Measurements from ENCODE around the gene SEMA5A. TPM values are rescaled to one million over a fixed set of nuclear protein-coding genes. Genes with fewer than 3 reads are reported as not detected.

The SEMA5A gene
- total RNA-seq, 4 donors from 2014 or later: 2.4 to 129 (median 10.0) TPM

DNA sequence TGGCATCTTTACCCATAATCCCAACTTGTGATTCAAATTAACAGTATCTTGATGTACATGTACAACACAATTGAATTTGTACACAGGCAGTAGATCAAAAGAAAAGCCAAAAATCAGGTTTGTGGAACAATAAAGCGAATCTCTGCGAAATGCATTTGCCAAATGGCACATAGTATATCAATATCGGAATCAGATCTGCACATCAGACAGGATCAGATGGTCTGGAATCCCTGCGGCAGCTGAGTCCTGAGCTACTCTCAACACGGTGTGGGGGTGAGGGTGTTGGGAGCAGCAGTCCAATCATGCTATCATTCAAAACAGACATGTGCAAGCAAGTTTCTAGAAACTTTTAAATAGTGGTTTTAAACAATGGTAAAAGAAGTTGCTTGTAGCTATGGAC, 358.3 kb downstream of the SEMA5A start:
- intact Hi-C loops (cut with DNase I; ENCODE audit: low total_unique reads): no loop called here
- Histone ChIP-seq H3K27me3 (no peaks in the 10 kb centered on the region), H3K36me3 (no peaks in the 10 kb centered on the region), H3K4me1 (no peaks in the 10 kb centered on the region), H3K27ac (no peak overlapping the region), H3K4me3 (no peak overlapping the region), H3K9me3 (no peaks in the 10 kb centered on the region)
- TF ChIP-seq POLR2A (IDR thresholded peaks at IDR 0.05): no peak
- DNase-seq: no peak

DNA sequence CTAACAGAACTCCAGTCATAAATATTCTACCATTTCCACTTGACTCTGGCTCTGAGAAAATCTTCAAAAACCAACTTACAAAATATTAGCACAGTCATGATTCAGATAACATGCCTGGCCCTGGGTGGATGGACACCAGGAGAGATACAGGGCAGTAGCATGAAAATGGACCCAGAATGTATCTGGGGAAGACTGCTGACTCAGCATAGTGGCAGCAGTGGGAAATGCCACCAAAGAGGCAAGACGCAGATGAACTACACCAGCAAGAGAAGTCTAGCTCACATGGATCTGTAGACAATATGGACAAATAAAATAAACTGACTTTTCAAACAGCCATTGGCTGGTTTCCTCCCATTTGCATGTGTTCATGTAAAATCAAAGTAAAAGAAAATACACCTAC, 359.8 kb downstream of the SEMA5A start:
- intact Hi-C loops (cut with DNase I; ENCODE audit: low total_unique reads): no loop called here
- no peaks in the 10 kb centered on the region for H3K4me1 ChIP-seq
- H3K27ac ChIP-seq: no peak overlapping the region
- H3K36me3 ChIP-seq: no peaks in the 10 kb centered on the region
- H3K27me3 ChIP-seq: no peaks in the 10 kb centered on the region
- H3K4me3 ChIP-seq: no peak overlapping the region
- DNase-seq: no peak
- H3K9me3 ChIP-seq: no peaks in the 10 kb centered on the region
- no peak for TF ChIP-seq POLR2A (IDR thresholded peaks at IDR 0.05)
- TF ChIP-seq, protein P1, sequence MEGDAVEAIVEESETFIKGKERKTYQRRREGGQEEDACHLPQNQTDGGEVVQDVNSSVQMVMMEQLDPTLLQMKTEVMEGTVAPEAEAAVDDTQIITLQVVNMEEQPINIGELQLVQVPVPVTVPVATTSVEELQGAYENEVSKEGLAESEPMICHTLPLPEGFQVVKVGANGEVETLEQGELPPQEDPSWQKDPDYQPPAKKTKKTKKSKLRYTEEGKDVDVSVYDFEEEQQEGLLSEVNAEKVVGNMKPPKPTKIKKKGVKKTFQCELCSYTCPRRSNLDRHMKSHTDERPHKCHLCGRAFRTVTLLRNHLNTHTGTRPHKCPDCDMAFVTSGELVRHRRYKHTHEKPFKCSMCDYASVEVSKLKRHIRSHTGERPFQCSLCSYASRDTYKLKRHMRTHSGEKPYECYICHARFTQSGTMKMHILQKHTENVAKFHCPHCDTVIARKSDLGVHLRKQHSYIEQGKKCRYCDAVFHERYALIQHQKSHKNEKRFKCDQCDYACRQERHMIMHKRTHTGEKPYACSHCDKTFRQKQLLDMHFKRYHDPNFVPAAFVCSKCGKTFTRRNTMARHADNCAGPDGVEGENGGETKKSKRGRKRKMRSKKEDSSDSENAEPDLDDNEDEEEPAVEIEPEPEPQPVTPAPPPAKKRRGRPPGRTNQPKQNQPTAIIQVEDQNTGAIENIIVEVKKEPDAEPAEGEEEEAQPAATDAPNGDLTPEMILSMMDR (IDR thresholded peaks at IDR 0.05): no peak

DNA sequence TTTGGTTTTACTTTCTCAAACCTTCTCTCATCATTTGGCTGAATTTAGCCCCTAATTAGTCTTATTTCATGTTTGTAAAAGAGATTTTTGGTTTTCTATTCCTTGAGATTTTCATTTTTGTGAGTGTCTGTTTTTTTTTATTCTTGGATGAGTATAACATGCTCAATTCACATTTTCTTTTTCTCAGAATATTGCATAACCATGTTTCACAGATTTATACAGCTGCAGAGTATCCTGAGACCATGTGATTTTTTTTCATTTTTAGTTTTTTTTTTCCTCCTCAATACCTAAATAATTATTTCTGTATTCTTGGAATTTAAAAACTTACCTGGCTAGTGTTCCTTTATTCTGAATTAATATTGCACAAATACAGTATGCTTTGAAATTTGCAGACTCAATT, 361.9 kb downstream of the SEMA5A start:
- TF ChIP-seq, protein P1 (IDR thresholded peaks at IDR 0.05): no peak
- TF ChIP-seq POLR2A (IDR thresholded peaks at IDR 0.05): no peak
- intact Hi-C loops (cut with DNase I; ENCODE audit: low total_unique reads): no loop called here
- H3K4me3 ChIP-seq: no peak overlapping the region
- H3K27me3 ChIP-seq: no peaks in the 10 kb centered on the region
- no peak overlapping the region for H3K27ac ChIP-seq
- DNase-seq: no peak
- no peaks in the 10 kb centered on the region for H3K36me3 ChIP-seq
- H3K9me3 ChIP-seq: no peaks in the 10 kb centered on the region
- H3K4me1 ChIP-seq: no peaks in the 10 kb centered on the region

DNA sequence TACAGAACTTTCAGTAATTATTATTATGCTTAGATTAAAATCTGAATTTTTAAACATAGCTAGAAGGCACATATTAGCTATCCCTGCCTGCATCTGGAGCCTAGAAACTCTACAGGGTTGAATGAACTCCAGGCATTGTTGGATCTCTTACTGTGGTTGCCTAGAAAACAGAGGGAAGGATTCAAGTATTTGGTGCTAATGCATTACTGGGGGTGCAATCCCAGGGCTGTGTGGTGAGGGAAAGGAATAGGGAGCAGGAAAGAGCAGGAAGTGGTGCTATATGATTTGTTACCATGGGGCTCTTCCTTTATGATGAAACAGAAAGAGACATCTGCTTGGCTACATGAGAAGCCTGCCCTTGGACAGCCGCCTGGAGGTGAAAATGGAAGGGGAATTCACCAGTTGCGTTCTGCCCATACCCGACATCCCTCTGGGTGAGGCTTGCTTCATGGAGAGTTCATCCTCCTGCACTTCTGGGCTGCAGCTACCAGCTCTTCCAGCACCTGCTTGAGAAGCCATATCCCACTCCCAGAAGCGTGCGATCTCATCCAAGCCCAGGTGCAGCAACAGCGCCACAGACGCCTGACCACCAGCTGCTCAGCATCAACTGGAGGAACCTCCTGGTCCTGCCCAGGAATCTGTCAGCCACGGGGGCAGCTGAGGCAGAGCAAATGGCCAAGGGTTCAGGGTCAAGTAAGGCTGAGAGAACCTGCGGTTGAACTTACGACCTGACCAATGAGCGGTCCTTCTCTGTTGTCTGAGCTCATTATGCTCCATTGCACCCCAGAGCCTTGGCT, 362.8 kb downstream of the SEMA5A start:
- Histone ChIP-seq H3K27ac (no peak overlapping the region), H3K4me1 (no peaks in the 10 kb centered on the region), H3K4me3 (no peak overlapping the region)

DNA sequence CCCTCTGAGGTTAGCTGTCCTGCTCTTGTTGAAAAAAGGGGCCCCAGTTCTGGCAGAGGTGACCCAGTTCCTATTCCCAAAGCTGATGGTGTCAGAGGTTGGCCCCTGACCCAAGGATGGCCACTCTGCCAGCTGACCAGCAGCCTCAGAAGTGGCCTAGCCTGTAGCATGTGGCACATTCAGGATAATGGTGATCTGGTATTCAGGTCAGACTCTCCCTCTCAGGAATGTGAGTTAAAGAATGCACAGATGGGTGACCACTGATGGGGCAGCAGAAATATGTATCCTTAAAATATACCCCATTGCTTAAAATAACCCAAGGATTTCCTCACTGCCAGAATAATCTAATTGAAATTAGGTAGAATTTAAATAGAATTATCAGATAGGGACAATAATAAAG, 369.2 kb downstream of the SEMA5A start:
- H3K36me3 ChIP-seq: no peaks in the 10 kb centered on the region
- no peaks in the 10 kb centered on the region for H3K9me3 ChIP-seq
- no peak for DNase-seq
- H3K27ac ChIP-seq: no peak overlapping the region
- H3K4me1 ChIP-seq: no peaks in the 10 kb centered on the region
- intact Hi-C loops (cut with DNase I; ENCODE audit: low total_unique reads): no loop called here
- H3K4me3 ChIP-seq: no peak overlapping the region
- TF ChIP-seq, protein P1 (IDR thresholded peaks at IDR 0.05): no peak
- no peak for TF ChIP-seq POLR2A (IDR thresholded peaks at IDR 0.05)
- H3K27me3 ChIP-seq: no peaks in the 10 kb centered on the region

More for the DNA sequence above, 362.8 kb downstream of the SEMA5A start:
- TF ChIP-seq, protein P1 (IDR thresholded peaks at IDR 0.05): no peak
- no peak for TF ChIP-seq POLR2A (IDR thresholded peaks at IDR 0.05)
- Histone ChIP-seq H3K27me3 (no peaks in the 10 kb centered on the region), H3K9me3 (no peaks in the 10 kb centered on the region), H3K36me3 (no peaks in the 10 kb centered on the region)
- DNase-seq: no peak
- intact Hi-C loops (cut with DNase I; ENCODE audit: low total_unique reads): no loop called here

Data from uterus (tissue), 4 donors.